Activated CD4-positive, alpha-beta T cell treated with anti-CD3 and anti-CD28 coated beads, Interleukin-2, amount 50 U/mL, for 48 hours (primary cell): Measurements from ENCODE around the gene SEMA4C.

ENCODE experiments used
- DNase-seq, 2 experiments: peaks; one replicate each; pipeline ENCODE4 v3.0.0-alpha.2; 2020

Gene SEMA4C

DNA sequence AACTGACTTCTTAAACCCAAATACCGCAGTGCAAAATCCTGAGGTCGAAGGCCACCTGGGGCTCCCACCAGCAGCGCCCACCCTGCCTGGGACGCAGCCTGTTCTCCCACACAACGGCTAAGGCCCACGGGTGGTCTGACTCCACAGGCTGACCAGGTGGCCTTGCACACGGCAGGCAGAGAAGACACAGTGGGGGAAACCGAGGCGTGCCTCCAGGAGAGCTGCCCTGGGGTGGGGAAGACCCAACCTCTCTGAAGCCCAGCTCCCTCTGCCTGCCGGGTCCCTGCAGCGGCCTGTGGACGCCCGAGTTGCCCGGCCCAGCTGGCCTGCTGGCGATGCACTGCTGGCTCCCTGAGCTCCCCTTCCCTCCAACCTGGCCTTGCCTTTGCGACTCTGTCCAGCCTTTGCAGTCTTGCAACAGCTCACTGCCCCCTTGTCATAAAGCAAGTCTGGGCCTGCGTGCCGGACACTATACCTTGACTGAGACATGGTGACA lies 9.7 kb upstream of the SEMA4C start:
- DNase-seq, result no peak

GRCh38 chr2:96878796-96879544 lies 9.1 kb upstream of the SEMA4C start:
- no peak for DNase-seq

DNA sequence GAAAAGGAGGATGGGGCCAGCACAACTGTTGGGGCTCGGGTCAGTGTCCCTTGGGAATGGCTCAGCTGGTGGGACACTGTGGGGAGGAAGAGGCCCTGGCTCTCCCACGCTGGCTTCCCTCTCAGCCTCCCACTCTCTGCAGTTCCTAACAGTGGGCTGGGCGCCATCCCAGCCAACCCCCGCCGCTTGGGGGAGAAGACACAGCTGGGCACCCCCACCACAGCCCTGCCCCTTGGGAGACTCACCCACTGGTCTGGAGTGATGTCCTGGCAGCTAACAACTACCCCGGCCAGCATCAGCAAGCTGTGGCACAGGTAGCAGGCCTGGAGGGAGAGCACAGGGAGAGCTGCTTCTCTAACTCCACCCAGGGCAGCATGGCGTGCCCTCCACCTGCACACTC lies 8.3 kb upstream of the SEMA4C start:
- DNase-seq, result no peak

- DNase-seq, result no peak
These were observed 7.8 kb upstream of the SEMA4C start for GRCh38 chr2:96877631-96878092.

GRCh38 chr2:96877042-96877451 lies 7.2 kb upstream of the SEMA4C start:
- DNase-seq, result no peak

DNA sequence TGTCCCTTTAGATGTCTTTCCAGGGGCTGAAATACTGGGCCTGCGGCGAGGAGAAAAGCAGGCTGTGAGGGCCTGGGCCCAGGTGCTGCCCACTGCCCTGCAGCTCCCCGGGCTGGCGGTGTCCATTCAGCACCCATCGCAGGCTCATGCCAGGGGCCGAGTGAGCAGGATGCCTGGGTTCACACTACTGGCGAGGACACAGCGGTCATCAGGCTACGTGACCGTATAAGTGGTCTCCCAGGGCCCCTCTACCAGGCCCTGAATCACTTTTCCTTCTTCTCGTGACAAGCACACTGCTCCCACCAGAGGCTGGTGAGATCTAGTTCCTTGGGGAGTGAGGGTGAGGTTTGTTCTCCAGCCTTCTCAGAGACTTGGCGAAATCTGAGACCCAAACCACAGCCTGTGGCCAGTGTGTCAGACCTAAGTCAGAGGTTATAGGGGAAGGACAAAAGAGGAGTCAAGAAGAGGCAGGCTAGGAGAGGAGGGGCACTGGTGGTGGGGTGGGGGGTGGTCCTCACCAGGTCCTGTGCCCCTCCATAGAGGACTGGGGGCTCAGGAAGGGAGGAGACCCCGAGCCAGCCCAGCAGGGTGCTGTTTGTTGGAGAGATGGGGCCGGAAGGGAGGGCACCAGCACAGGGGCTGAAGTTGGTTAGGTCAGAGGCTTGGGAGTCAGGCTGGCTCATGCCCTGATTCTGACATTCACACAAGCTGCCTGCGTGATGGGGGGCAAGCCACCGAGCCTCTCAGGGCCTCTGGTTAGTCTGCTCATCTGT lies 6.6 kb upstream of the SEMA4C start:
- no peak for DNase-seq

GRCh38 chr2:96875498-96876268 lies 5.8 kb upstream of the SEMA4C start:
- no peak for DNase-seq

GRCh38 chr2:96874198-96874831 lies 4.4 kb upstream of the SEMA4C start:
- DNase-seq, result peak in 1 of 2 experiments; percentile 38

DNA sequence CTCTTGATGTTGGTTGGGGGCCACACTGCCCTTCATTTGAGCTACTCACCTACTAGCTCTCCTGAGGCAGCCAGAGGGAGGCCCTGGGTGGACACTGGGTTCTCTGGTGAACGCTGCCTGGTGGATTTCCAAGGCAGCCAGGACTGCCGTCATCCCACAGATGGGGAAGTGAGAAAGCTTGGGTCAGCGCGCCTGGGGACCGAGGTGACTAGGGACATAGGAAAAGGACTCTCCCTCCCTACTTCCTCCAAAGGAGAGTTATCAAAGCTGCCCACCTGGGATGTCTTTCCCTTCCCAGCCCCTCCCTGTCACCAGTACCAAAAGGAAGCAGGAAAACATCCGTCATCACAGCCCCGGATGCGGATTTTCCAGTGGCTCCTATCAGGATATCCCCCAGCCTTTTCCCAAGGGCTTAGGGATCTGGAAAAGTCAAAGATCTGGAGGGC lies 3.8 kb upstream of the SEMA4C start:
- no peak for DNase-seq

DNA sequence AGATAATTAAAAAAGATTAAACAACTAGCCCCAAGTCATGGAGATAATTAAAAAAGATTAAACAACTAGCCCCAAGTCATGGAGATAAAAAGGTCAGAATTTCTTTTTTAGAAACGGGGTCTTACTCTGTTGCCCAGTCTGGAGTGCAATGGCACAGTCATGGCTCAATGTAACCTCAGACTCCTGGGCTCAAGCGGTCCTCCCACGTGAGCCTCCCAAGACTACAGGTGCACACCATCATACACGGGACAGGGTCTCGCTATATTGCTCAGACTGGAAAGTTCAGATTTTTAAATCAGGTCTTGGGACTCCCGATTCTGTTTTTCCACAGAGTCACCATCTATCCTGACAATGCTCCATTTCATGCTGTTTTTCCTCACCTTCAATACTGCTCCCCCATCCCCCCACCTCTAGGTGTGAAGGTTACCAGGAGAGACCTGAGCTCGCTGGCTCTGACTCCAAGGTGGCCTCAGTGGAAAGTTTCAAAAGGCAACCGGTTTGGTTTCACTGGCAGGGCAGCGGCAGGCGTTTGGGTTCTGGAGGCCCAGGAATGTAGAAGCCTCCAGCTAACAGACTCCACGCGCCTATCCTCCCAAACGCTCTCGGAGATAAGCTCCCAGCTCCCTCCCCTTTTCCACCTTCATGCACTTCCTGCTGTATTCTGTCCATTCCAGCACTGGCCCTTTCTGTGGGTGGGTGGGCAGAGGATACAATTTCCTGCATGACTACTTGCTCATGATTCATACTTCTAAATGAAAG lies 2.9 kb upstream of the SEMA4C start:
- no peak for DNase-seq

- DNase-seq, result peak; percentile 49 to 64
These were observed 861 bp upstream of the SEMA4C start for GRCh38 chr2:96870626-96871255.

GRCh38 chr2:96869281-96869821 lies 529 bp downstream of the SEMA4C start:
- DNase-seq, result no peak

DNA sequence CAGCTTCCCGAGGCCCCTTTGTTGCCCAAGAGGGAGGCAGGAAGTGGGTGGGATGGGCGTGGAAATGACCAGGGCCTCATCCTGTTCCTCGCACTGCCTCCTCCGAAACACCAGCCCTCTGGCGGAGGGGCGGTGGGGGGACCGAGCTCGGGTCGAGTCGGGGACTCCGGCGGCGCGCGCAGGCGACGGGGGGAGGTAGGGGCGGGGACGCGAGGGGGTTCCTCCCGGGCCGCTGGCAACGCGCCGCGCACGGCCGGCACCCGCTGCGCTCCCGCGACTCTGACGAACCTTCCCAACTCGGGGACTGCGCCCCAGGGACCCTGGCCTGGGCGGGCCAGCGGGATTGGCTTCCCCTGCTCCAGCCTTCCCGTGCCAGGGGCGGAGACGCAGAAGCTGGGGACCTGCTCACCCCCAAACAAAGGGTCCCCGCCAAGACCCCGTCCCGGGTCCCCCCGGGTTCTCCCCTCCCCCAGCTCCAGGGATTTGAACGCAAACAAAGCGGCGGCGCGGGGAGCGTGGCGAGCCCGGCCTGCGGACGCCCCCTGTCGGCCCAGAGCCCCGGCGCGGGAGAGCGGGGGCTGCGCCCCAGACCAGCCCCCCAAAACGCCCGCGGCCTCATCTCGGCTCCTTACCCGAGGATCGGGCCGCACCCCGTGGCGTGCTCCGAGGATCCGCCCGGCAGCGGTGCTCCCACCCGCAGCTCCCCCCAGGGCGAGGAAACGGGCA lies 1.2 kb downstream of the SEMA4C start:
- DNase-seq, result peak; percentile 74 to 80

GRCh38 chr2:96867756-96868554 lies 1.9 kb downstream of the SEMA4C start:
- DNase-seq, result no peak

GRCh38 chr2:96866986-96867755 lies 2.7 kb downstream of the SEMA4C start:
- no peak for DNase-seq

DNA sequence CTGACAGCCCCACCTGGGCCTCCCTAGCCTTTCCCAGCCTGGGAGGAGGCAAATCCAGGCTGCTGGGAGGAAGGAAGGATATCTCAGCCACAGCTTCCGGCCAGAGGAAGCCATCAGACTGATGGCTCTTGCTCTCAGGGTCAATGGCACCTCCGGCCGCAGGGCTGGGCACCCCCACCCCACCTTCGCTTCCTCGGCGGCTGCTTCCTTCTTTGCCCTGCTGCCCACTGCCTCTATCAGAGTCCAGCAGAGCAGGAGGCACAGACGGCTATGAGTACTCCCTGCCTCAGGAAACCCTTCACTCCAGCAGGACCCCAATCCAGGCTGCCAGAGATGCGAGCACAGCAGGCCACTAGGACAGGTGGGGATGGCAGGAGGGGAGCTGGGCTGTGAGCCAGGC lies 3.3 kb downstream of the SEMA4C start:
- DNase-seq, result no peak

- no peak for DNase-seq
These were observed 3.7 kb downstream of the SEMA4C start for GRCh38 chr2:96866149-96866548.

DNA sequence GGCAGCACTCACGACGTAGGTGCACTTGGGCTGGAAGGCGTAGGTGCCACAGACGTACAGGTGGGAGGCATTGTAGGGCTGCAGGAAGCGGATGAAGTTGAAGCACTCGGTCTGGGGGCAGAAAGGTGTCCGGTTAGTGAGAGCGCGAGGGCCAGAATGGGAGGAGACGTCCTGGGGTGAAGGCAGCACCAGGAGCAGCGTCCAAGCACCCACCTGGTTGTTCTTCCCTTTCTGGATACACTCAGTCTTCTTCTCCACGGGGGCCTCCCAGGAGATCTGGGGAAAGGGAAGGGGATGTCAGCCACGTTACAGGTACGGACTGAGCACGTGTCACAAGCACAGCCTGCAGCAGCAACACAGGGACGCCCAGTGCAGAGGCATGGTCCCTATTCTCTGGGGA lies 4.2 kb downstream of the SEMA4C start:
- no peak for DNase-seq
